DND-41 (cell line): ENCODE results near the gene VWA3B.

ENCODE experiments used
- ATAC-seq: fragments of 200-7000 bp; cut with Tn5 transposase; 3 replicates; pipeline ENCODE4 v1.9.1; 2021; ENCODE audit warnings: low read depth; ENCODE audit not compliant: insufficient read depth
- DNase-seq: peaks from one replicate; pipeline ENCODE4 v3.0.0-alpha.2; 2020
- H2AFZ ChIP-seq: 2 replicates; pipeline ENCODE4 v1.6.0; 2012; ENCODE audit warnings: low read depth, low read length
- H3K27ac ChIP-seq: 2 replicates; pipeline ENCODE4 v1.5.1; 2012; ENCODE audit warnings: low read length, inconsistent platforms
- H3K27me3 ChIP-seq: fragments of 200-600 bp; sonication (generic); 2 replicates; pipeline ENCODE4 v1.6.0; 2012; ENCODE audit warnings: low read length, mild to moderate bottlenecking, inconsistent platforms; ENCODE audit not compliant: insufficient read depth, poor library complexity
- H3K36me3 ChIP-seq: 2 replicates; pipeline ENCODE4 v1.5.1; 2012; ENCODE audit warnings: low read length, inconsistent platforms; ENCODE audit not compliant: insufficient read depth
- H3K4me1 ChIP-seq: 2 replicates; pipeline ENCODE4 v1.5.1; 2012; ENCODE audit warnings: mild to moderate bottlenecking, low read length; ENCODE audit not compliant: insufficient read depth
- H3K4me2 ChIP-seq: 2 replicates; pipeline ENCODE4 v1.6.0; 2012; ENCODE audit warnings: mild to moderate bottlenecking, moderate library complexity, low read length, inconsistent platforms; ENCODE audit not compliant: insufficient read depth
- H3K4me3 ChIP-seq, 2 experiments: fragments of 200-600 bp in 1 of 2; shearing (Covaris generic) in 1 of 2; 2 replicates each; pipeline ENCODE4 v1.5.1; 2012 to 2016; ENCODE audit warnings: inconsistent platforms in 2 of 2, low read length in 2 of 2, mild to moderate bottlenecking in 2 of 2, low read depth in 1 of 2, moderate library complexity in 1 of 2
- H3K79me2 ChIP-seq: 2 replicates; pipeline ENCODE4 v1.6.0; 2012; ENCODE audit warnings: low read length, inconsistent platforms; ENCODE audit not compliant: insufficient read depth
- H3K9ac ChIP-seq: 2 replicates; pipeline ENCODE4 v1.6.0; 2012; ENCODE audit warnings: low read depth, mild to moderate bottlenecking, inconsistent platforms, low read length, moderate library complexity
- H3K9me3 ChIP-seq: 2 replicates; pipeline ENCODE4 v1.5.1; 2012; ENCODE audit warnings: low read length, moderate library complexity, mild to moderate bottlenecking, inconsistent platforms; ENCODE audit not compliant: insufficient read depth, severe bottlenecking
- H4K20me1 ChIP-seq: 2 replicates; pipeline ENCODE4 v1.6.0; 2012; ENCODE audit warnings: low read length; ENCODE audit not compliant: insufficient read depth
- CTCF ChIP-seq: IDR thresholded peaks from 2 replicates; pipeline ENCODE4 v1.5.1; 2012; ENCODE audit warnings: borderline replicate concordance, low read length, moderate library complexity, mild to moderate bottlenecking; ENCODE audit not compliant: poor library complexity, severe bottlenecking; ENCODE audit errors: extremely low read depth
- EZH2 ChIP-seq: IDR thresholded peaks from 3 replicates; pipeline ENCODE4 v1.6.1; 2012; ENCODE audit warnings: borderline replicate concordance, low read depth, mild to moderate bottlenecking, moderate library complexity, low read length, inconsistent platforms; ENCODE audit not compliant: severe bottlenecking

Gene VWA3B

GRCh38 chr2:98155716-98156115, 68.7 kb downstream of the VWA3B start:
- no peaks in the 10 kb centered on the region for H4K20me1 ChIP-seq

DNA sequence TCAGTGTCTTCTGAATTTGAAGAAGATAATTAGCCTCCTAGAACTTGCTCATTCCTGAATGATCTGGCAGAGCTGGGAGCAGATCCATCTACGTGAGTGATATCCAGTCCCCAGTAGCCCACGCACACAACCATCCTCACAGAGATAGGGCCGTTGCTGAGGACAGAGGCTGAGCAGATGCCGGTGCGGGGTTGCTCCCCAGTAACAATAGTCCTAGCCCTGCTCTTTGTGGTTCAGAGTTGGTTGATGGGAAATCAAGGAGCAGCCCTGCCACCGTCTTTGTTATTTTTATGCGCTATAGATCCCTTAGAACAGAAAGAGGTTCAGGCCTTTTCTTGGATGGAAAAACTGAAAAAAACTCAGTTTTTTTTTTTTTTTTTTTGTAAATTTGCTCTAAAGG, 69.3 kb downstream of the VWA3B start:
- no peak overlapping the region for H3K27ac ChIP-seq
- ATAC-seq, result no peak

More at GRCh38 chr2:98155716-98156115, 68.7 kb downstream of the VWA3B start:
- Histone ChIP-seq H3K4me1 (no peaks in the 10 kb centered on the region), H3K4me2 (no peak overlapping the region), H3K79me2 (no peaks in the 10 kb centered on the region), H3K27me3 (no peaks in the 10 kb centered on the region), H2AFZ (no peak overlapping the region), H3K27ac (no peak overlapping the region), H3K4me3 (no peak overlapping the region), H3K36me3 (no peaks in the 10 kb centered on the region), H3K9me3 (no peaks in the 10 kb centered on the region), H3K9ac (no peak overlapping the region)
- TF ChIP-seq EZH2 (no peak), CTCF (no peak)
- DNase-seq (no peak), ATAC-seq (no peak)

DNA sequence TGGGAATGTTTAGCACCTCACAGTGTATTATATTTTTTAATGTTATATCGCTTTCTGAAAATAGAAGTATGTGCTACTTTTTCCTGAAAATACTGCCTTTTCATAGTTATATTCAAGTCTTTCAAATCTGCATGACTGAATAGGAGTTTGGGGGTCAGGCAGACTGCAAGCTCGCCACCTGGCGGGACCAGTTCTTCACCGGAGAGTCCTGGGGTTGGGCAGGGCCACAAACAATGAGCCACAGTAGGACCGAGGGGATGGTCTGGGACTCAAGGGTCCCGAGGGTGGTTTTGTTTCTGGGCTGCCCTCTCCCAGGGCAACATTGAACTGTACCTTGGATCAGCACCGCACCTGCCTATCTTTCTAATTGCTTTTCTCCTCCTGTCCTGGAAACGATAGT, 70.6 kb downstream of the VWA3B start:
- no peak overlapping the region for H3K4me2 ChIP-seq

More for the DNA sequence above, 69.3 kb downstream of the VWA3B start:
- Histone ChIP-seq H3K79me2 (no peaks in the 10 kb centered on the region), H3K9ac (no peak overlapping the region), H4K20me1 (no peaks in the 10 kb centered on the region), H3K27me3 (no peaks in the 10 kb centered on the region), H3K4me1 (no peaks in the 10 kb centered on the region), H2AFZ (no peak overlapping the region), H3K36me3 (no peaks in the 10 kb centered on the region), H3K4me3 (no peak overlapping the region), H3K4me2 (no peak overlapping the region), H3K9me3 (no peaks in the 10 kb centered on the region)
- TF ChIP-seq CTCF (no peak), EZH2 (no peak)
- DNase-seq, result no peak

More for the DNA sequence above, 70.6 kb downstream of the VWA3B start:
- TF ChIP-seq CTCF, result no peak
- TF ChIP-seq EZH2, result no peak
- no peaks in the 10 kb centered on the region for H3K9me3 ChIP-seq
- ATAC-seq (no peak), DNase-seq (no peak)
- no peak overlapping the region for H3K27ac ChIP-seq
- no peak overlapping the region for H2AFZ ChIP-seq
- no peaks in the 10 kb centered on the region for H3K79me2 ChIP-seq
- no peaks in the 10 kb centered on the region for H3K4me1 ChIP-seq
- H3K4me3 ChIP-seq, result no peak overlapping the region
- no peaks in the 10 kb centered on the region for H3K27me3 ChIP-seq
- H3K9ac ChIP-seq, result no peak overlapping the region
- H4K20me1 ChIP-seq, result no peaks in the 10 kb centered on the region
- no peaks in the 10 kb centered on the region for H3K36me3 ChIP-seq
